ENCODE data around the gene NR2F1. TPM values are rescaled to one million over a fixed set of nuclear protein-coding genes. Genes with fewer than 3 reads are reported as not detected.

NR2F1 gene
- total RNA-seq, 3 donors from 2014 or later (not counting 1 experiment from before 2014, with no cell fraction given), result not detected

- Mint-ChIP-seq H3K36me3 (peaks cover 6% of the 10 kb centered on the region), H3K9me3 (no peaks in the 10 kb centered on the region), H3K27ac (no peak overlapping the region), H3K4me3 (peak overlapping the region; percentile 77), H3K4me1 (peaks cover 22 to 24% of the 10 kb centered on the region in 2 donors), H3K27me3 (ENCODE audit: low read depth in 2 of 2) (peaks cover 51 to 57% of the 10 kb centered on the region in 2 donors)
- H3K27ac ChIP-seq (ENCODE audit: low read length), result no peak overlapping the region
- H3K4me1 ChIP-seq (ENCODE audit: control insufficient read depth, insufficient read depth, low read length), result peaks cover 50% of the 10 kb centered on the region
- no peaks in the 10 kb centered on the region for H3K36me3 ChIP-seq (ENCODE audit: control insufficient read depth, insufficient read depth, low read length)
- WGBS (ENCODE audit: insufficient coverage), result 3% methylated on average over 48 of the region's 49 CpGs
- intact Hi-C loops (cut with micrococcal nuclease), result no loop called here
- H3K9me3 ChIP-seq (ENCODE audit: control insufficient read depth, insufficient read depth, low read length), result no peaks in the 10 kb centered on the region
- TF ChIP-seq, protein P1, sequence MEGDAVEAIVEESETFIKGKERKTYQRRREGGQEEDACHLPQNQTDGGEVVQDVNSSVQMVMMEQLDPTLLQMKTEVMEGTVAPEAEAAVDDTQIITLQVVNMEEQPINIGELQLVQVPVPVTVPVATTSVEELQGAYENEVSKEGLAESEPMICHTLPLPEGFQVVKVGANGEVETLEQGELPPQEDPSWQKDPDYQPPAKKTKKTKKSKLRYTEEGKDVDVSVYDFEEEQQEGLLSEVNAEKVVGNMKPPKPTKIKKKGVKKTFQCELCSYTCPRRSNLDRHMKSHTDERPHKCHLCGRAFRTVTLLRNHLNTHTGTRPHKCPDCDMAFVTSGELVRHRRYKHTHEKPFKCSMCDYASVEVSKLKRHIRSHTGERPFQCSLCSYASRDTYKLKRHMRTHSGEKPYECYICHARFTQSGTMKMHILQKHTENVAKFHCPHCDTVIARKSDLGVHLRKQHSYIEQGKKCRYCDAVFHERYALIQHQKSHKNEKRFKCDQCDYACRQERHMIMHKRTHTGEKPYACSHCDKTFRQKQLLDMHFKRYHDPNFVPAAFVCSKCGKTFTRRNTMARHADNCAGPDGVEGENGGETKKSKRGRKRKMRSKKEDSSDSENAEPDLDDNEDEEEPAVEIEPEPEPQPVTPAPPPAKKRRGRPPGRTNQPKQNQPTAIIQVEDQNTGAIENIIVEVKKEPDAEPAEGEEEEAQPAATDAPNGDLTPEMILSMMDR (IDR thresholded peaks at IDR 0.05), result no peak
- H3K27me3 ChIP-seq (ENCODE audit: control insufficient read depth, insufficient read depth, low read length), result peaks cover 79% of the 10 kb centered on the region
- ATAC-seq (no peak), DNase-seq (peak in 1 of 2 donors; percentile 26)
- no peak overlapping the region for H3K4me3 ChIP-seq (ENCODE audit: low read length)
These were observed 4.0 kb upstream of the NR2F1 start for GRCh38 chr5:93578813-93579691.

GRCh38 chr5:93579692-93580062, 3.3 kb upstream of the NR2F1 start:
- H3K27ac ChIP-seq (ENCODE audit: low read length), result no peak overlapping the region
- ATAC-seq (no peak), DNase-seq (peak in 1 of 2 donors; percentile 33)
- no peaks in the 10 kb centered on the region for H3K36me3 ChIP-seq (ENCODE audit: control insufficient read depth, insufficient read depth, low read length)
- H3K4me3 Mint-ChIP-seq, result no peak overlapping the region
- H3K27me3 Mint-ChIP-seq (ENCODE audit: low read depth in 2 of 2), result peaks cover 45 to 50% of the 10 kb centered on the region in 2 donors
- H3K9me3 ChIP-seq (ENCODE audit: control insufficient read depth, insufficient read depth, low read length), result no peaks in the 10 kb centered on the region
- no peak overlapping the region for H3K4me3 ChIP-seq (ENCODE audit: low read length)
- no peaks in the 10 kb centered on the region for H3K9me3 Mint-ChIP-seq
- WGBS (ENCODE audit: insufficient coverage), result 3% methylated on average over 32 of the region's 32 CpGs
- peaks cover 6% of the 10 kb centered on the region for H3K36me3 Mint-ChIP-seq
- intact Hi-C loops (cut with micrococcal nuclease), result loop anchor here (2.0 to 5.0 kb wide), 2 partner anchors 27 to 338 kb away; no protein-coding TSS in a partner anchor
- TF ChIP-seq, protein P1 (IDR thresholded peaks at IDR 0.05), result no peak
- peaks cover 22 to 24% of the 10 kb centered on the region in 2 donors for H3K4me1 Mint-ChIP-seq
- H3K4me1 ChIP-seq (ENCODE audit: control insufficient read depth, insufficient read depth, low read length), result peaks cover 50% of the 10 kb centered on the region
- peaks cover 74% of the 10 kb centered on the region for H3K27me3 ChIP-seq (ENCODE audit: control insufficient read depth, insufficient read depth, low read length)
- no peak overlapping the region for H3K27ac Mint-ChIP-seq

GRCh38 chr5:93580063-93580926, 2.7 kb upstream of the NR2F1 start:
- Mint-ChIP-seq H3K4me1 (peaks cover 22 to 24% of the 10 kb centered on the region in 2 donors), H3K4me3 (no peak overlapping the region), H3K27ac (peak overlapping the region in 1 of 2 donors; percentile 29), H3K9me3 (no peaks in the 10 kb centered on the region), H3K36me3 (peaks cover 6% of the 10 kb centered on the region), H3K27me3 (ENCODE audit: low read depth in 2 of 2) (peaks cover 39 to 44% of the 10 kb centered on the region in 2 donors)
- peak in 2 of 3 donors; percentile 14 to 30 for ATAC-seq
- Histone ChIP-seq H3K27me3 (ENCODE audit: control insufficient read depth, insufficient read depth, low read length) (peaks cover 72% of the 10 kb centered on the region), H3K4me3 (ENCODE audit: low read length) (peak overlapping the region; percentile 11), H3K27ac (ENCODE audit: low read length) (no peak overlapping the region), H3K4me1 (ENCODE audit: control insufficient read depth, insufficient read depth, low read length) (peaks cover 52% of the 10 kb centered on the region), H3K36me3 (ENCODE audit: control insufficient read depth, insufficient read depth, low read length) (no peaks in the 10 kb centered on the region), H3K9me3 (ENCODE audit: control insufficient read depth, insufficient read depth, low read length) (no peaks in the 10 kb centered on the region)
- peak in 1 of 2 donors; percentile 44 for DNase-seq
- WGBS (ENCODE audit: insufficient coverage), result 5% methylated on average over 69 of the region's 73 CpGs
- TF ChIP-seq, protein P1 (IDR thresholded peaks at IDR 0.05), result no peak
- intact Hi-C loops (cut with micrococcal nuclease), result loop anchor here (2.0 to 5.0 kb wide), 2 partner anchors 27 to 337 kb away; no protein-coding TSS in a partner anchor

Data from natural killer cell (primary cell).